Adrenal gland (tissue), 5 donors: ENCODE measurements around the gene C19orf47.

Experiments used
- CTCF ChIP-seq, 6 experiments: fragments of 450-650 bp in 4 of 6; fragments of 200-600 bp in 2 of 6; sonication (generic) in 1 of 6; IDR thresholded peaks; 1 replicate in 5 of 6; 2 replicates in 1 of 6; pipeline versions ENCODE4 v1.5.1 to v1.8.0; 2016 to 2021; ENCODE audit warnings: antibody characterized with exemption in 6 of 6, mild to moderate bottlenecking in 2 of 6, moderate library complexity in 1 of 6
- POLR2A ChIP-seq, 2 donors: fragments of 450-650 bp; IDR thresholded peaks; one replicate each; pipeline ENCODE4 v1.6.1; 2017; ENCODE audit warnings: antibody characterized with exemption in 2 of 2, mild to moderate bottlenecking in 2 of 2, moderate library complexity in 1 of 2
- donor health status: DM: no; HTN: no; CAD: no.

DNA sequence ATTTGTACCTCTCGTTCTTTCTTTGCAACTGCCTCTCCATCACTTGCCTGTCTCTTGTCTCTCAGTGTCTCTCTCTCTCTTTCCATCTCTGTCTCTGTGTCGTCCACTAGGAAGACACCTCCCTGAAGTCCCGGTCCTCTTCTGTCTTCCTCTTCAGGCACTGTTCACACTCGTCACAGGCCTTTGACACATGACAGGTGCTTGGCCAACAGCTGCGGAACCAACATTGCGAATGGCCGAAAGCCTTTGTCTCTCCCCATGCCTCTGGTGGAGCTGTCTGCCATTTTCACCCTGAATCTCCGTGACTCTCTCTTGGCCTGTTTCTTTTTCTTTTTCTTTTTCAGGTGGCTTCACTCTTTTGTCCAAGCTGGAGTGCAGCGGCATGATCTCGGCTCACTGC is 39.0 kb upstream of the C19orf47 start:
- TF ChIP-seq CTCF (IDR thresholded peaks at IDR 0.05) (no peak), POLR2A (IDR thresholded peaks at IDR 0.05) (no peak)
